MM.1S (cell line): ENCODE results near the gene CFAP74.

Experiments used
- DNase-seq: peaks from one replicate; pipeline ENCODE4 v3.0.0-alpha.2; 2015
- H2AFZ ChIP-seq: fragments of 300-600 bp; sonication (generic); 2 replicates; pipeline ENCODE4 v1.6.0; 2016; ENCODE audit warnings: antibody characterized with exemption, low read length
- H3F3A ChIP-seq: fragments of 300-600 bp; sonication (generic); 2 replicates; pipeline ENCODE4 v1.6.1; 2016; ENCODE audit warnings: mild to moderate bottlenecking, antibody characterized with exemption, low read length, moderate library complexity, mixed read lengths; ENCODE audit not compliant: insufficient read depth
- H3K27ac ChIP-seq: fragments of 300-600 bp; sonication (generic); 2 replicates; pipeline ENCODE4 v1.5.1; 2016; ENCODE audit warnings: mild to moderate bottlenecking, low read length
- H3K27me3 ChIP-seq: fragments of 300-600 bp; sonication (generic); replicated peaks from 2 replicates; pipeline ENCODE4 v1.6.0; 2016; ENCODE audit warnings: low read length; ENCODE audit not compliant: insufficient read depth
- H3K36me3 ChIP-seq: fragments of 300-600 bp; sonication (generic); replicated peaks from 2 replicates; pipeline ENCODE4 v1.6.1; 2016; ENCODE audit warnings: mild to moderate bottlenecking, low read length, mixed read lengths; ENCODE audit not compliant: insufficient read depth
- H3K4me1 ChIP-seq: fragments of 300-600 bp; sonication (generic); 2 replicates; pipeline ENCODE4 v1.6.1; 2016; ENCODE audit warnings: low read length, mixed read lengths
- H3K4me2 ChIP-seq: fragments of 300-600 bp; sonication (generic); 2 replicates; pipeline ENCODE4 v1.6.0; 2016; ENCODE audit warnings: low read depth, low read length
- H3K4me3 ChIP-seq: fragments of 300-600 bp; sonication (generic); 2 replicates; pipeline ENCODE4 v1.5.1; 2016; ENCODE audit warnings: low read length, mixed read lengths
- H3K79me2 ChIP-seq: fragments of 300-600 bp; sonication (generic); 2 replicates; pipeline ENCODE4 v1.6.1; 2016; ENCODE audit warnings: mixed run types, low read length, mixed read lengths
- H3K9ac ChIP-seq: fragments of 300-600 bp; sonication (generic); 2 replicates; pipeline ENCODE4 v1.6.1; 2016; ENCODE audit warnings: low read length, mixed read lengths
- H3K9me2 ChIP-seq: fragments of 300-600 bp; sonication (generic); replicated peaks from 2 replicates; pipeline ENCODE4 v1.6.1; 2016; ENCODE audit warnings: mild to moderate bottlenecking, low read length, mixed read lengths; ENCODE audit not compliant: insufficient read depth
- H3K9me3 ChIP-seq: fragments of 300-600 bp; sonication (generic); replicated peaks from 2 replicates; pipeline ENCODE4 v1.6.1; 2016; ENCODE audit warnings: mild to moderate bottlenecking, low read length, mixed read lengths; ENCODE audit not compliant: insufficient read depth
- H4K20me1 ChIP-seq: fragments of 300-600 bp; sonication (generic); 2 replicates; pipeline ENCODE4 v1.6.1; 2016; ENCODE audit warnings: mild to moderate bottlenecking, low read length, moderate library complexity, mixed read lengths; ENCODE audit not compliant: insufficient read depth
- CTCF ChIP-seq: fragments of 300-600 bp; sonication (generic); IDR thresholded peaks from 2 replicates; pipeline ENCODE4 v1.5.1; 2016; ENCODE audit warnings: antibody characterized with exemption, low read length, mixed read lengths
- EZH2 ChIP-seq: fragments of 300-600 bp; sonication (generic); optimal IDR thresholded peaks from 2 replicates; pipeline ENCODE3; 2017; ENCODE audit warnings: low read depth, mild to moderate bottlenecking, antibody characterized with exemption, low read length, mixed read lengths
- EZH2phosphoT487 ChIP-seq: fragments of 300-600 bp; sonication (generic); IDR thresholded peaks from 2 replicates; pipeline ENCODE4 v1.6.1; 2018; ENCODE audit warnings: antibody characterized with exemption, low read length

CFAP74 gene

GRCh38 chr1:2037314-2037979 lies 33.9 kb upstream of the CFAP74 start:
- H3K27me3 ChIP-seq: peaks cover 96% of the 10 kb centered on the region
- TF ChIP-seq EZH2 (no peak), EZH2phosphoT487 (no peak), CTCF (no peak)
- H3F3A ChIP-seq: no peaks in the 10 kb centered on the region
- no peaks in the 10 kb centered on the region for H3K9me2 ChIP-seq
- no peak overlapping the region for H3K27ac ChIP-seq
- no peak overlapping the region for H3K4me3 ChIP-seq
- H3K9ac ChIP-seq: no peak overlapping the region
- no peak overlapping the region for H3K4me2 ChIP-seq
- no peak overlapping the region for H2AFZ ChIP-seq
- no peaks in the 10 kb centered on the region for H3K9me3 ChIP-seq
- no peaks in the 10 kb centered on the region for H3K4me1 ChIP-seq
- H3K79me2 ChIP-seq: no peaks in the 10 kb centered on the region
- H3K36me3 ChIP-seq: no peaks in the 10 kb centered on the region
- no peaks in the 10 kb centered on the region for H4K20me1 ChIP-seq
- no peak for DNase-seq

- H3K79me2 ChIP-seq: no peaks in the 10 kb centered on the region
- no peaks in the 10 kb centered on the region for H4K20me1 ChIP-seq
- H3K4me2 ChIP-seq: no peak overlapping the region
- H2AFZ ChIP-seq: no peak overlapping the region
- no peaks in the 10 kb centered on the region for H3K9me3 ChIP-seq
- no peak overlapping the region for H3K4me3 ChIP-seq
- no peak overlapping the region for H3K27ac ChIP-seq
- DNase-seq: no peak
- no peaks in the 10 kb centered on the region for H3K9me2 ChIP-seq
- H3K9ac ChIP-seq: no peak overlapping the region
- peaks cover 97% of the 10 kb centered on the region for H3K27me3 ChIP-seq
- no peak for TF ChIP-seq CTCF
- no peak for TF ChIP-seq EZH2phosphoT487
- TF ChIP-seq EZH2: no peak
- no peaks in the 10 kb centered on the region for H3F3A ChIP-seq
- H3K4me1 ChIP-seq: no peaks in the 10 kb centered on the region
- H3K36me3 ChIP-seq: no peaks in the 10 kb centered on the region
Measured at GRCh38 chr1:2036287-2036686, 32.7 kb upstream of the CFAP74 start.

- DNase-seq: no peak
- TF ChIP-seq EZH2: no peak
- TF ChIP-seq CTCF: no peak
- no peak for TF ChIP-seq EZH2phosphoT487
- no peaks in the 10 kb centered on the region for H3K9me2 ChIP-seq
- H3K4me1 ChIP-seq: no peaks in the 10 kb centered on the region
- no peak overlapping the region for H3K4me3 ChIP-seq
- no peaks in the 10 kb centered on the region for H3F3A ChIP-seq
- no peak overlapping the region for H3K9ac ChIP-seq
- H2AFZ ChIP-seq: no peak overlapping the region
- H3K4me2 ChIP-seq: no peak overlapping the region
- H3K27me3 ChIP-seq: peaks cover 99% of the 10 kb centered on the region
- H3K27ac ChIP-seq: no peak overlapping the region
- no peaks in the 10 kb centered on the region for H3K79me2 ChIP-seq
- H4K20me1 ChIP-seq: no peaks in the 10 kb centered on the region
- H3K36me3 ChIP-seq: no peaks in the 10 kb centered on the region
- H3K9me3 ChIP-seq: no peaks in the 10 kb centered on the region
Measured at GRCh38 chr1:2033165-2033564, 29.6 kb upstream of the CFAP74 start.
